ENCODE measurements around the gene PLEKHM2.
"Not testable (repeated sequence)": the region's sequence is repeated elsewhere in the genome, so short reads cannot be mapped to it uniquely, and the experiment has no call there.

Gene PLEKHM2, protein sequence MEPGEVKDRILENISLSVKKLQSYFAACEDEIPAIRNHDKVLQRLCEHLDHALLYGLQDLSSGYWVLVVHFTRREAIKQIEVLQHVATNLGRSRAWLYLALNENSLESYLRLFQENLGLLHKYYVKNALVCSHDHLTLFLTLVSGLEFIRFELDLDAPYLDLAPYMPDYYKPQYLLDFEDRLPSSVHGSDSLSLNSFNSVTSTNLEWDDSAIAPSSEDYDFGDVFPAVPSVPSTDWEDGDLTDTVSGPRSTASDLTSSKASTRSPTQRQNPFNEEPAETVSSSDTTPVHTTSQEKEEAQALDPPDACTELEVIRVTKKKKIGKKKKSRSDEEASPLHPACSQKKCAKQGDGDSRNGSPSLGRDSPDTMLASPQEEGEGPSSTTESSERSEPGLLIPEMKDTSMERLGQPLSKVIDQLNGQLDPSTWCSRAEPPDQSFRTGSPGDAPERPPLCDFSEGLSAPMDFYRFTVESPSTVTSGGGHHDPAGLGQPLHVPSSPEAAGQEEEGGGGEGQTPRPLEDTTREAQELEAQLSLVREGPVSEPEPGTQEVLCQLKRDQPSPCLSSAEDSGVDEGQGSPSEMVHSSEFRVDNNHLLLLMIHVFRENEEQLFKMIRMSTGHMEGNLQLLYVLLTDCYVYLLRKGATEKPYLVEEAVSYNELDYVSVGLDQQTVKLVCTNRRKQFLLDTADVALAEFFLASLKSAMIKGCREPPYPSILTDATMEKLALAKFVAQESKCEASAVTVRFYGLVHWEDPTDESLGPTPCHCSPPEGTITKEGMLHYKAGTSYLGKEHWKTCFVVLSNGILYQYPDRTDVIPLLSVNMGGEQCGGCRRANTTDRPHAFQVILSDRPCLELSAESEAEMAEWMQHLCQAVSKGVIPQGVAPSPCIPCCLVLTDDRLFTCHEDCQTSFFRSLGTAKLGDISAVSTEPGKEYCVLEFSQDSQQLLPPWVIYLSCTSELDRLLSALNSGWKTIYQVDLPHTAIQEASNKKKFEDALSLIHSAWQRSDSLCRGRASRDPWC

DNA sequence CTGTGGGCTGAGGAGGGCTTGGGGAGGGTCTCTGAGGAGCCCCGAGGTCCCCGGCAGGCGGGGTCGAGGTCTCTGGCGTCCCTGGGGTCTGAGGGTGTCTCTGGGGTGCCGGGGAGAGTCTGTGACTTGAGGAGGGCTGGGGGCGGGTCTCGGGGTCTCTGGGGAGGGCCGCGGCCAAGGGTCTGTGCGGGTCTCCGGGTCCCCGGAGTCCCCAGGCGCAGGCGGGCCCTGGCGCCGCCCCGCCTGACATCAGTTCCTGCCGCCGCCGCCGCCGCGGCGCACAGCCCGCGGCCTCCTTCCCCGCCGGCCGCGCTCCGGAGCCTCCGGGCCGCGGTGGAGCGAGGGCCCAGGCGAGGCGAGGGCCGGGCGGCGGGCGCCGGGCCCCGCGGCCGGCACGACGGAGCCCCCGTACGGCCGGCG is at the start of gene PLEKHM2:
Gene PLEKHM2, plus strand, starts transcription at position 279 of the 420 bp plus-strand sequence. CDS start 239 bp downstream, outside the sequence.
- peak; percentile 9 for DNase-seq (ENCODE audit: low read depth)

- DNase-seq (ENCODE audit: low read depth): no peak
Measured at GRCh38 chr1:15636436-15636835, 47.7 kb upstream of the PLEKHM2 start.

DNA sequence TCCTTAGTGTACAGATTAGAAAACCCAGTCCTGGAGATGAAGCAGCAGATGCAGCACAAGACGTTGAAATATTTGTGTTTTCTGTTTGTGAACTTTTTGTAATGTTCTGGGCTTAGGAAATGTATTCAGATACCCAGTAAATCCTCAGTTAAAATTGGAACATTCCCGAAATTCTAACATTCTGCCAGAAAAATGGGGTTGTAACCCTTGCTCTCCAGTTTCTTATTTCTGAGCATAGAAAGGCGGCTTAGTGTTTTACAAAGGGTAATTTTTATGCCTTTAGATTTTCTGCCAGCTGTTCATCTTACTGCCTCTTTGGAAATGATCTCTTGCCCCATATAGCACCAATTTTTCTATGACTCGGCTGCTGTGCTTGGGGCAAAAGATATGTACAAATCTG is 46.3 kb upstream of the PLEKHM2 start:
- DNase-seq (ENCODE audit: low read depth): no peak

DNA sequence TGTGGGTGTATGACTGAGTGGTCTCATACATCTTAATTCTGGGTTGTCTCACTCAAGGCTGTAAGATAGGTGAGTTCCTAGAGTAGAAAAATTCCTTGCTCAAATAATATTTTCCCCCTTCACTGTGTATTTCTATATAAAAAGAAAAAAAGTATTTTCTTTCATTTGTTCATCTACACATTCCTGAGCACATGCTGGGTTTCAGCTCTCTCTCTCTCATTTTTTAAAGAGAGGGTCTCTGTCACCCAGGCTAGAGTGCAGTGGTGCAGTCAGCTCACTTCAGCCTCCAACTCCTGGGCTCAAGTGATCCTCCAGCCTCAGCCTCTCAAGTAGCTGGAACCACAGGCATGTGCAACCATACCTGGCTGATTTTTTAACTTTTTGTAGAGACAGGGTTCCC is 44.9 kb upstream of the PLEKHM2 start:
- DNase-seq (ENCODE audit: low read depth): no peak

- DNase-seq (ENCODE audit: low read depth): no peak
Measured at GRCh38 chr1:15639931-15640330, 44.2 kb upstream of the PLEKHM2 start.

DNA sequence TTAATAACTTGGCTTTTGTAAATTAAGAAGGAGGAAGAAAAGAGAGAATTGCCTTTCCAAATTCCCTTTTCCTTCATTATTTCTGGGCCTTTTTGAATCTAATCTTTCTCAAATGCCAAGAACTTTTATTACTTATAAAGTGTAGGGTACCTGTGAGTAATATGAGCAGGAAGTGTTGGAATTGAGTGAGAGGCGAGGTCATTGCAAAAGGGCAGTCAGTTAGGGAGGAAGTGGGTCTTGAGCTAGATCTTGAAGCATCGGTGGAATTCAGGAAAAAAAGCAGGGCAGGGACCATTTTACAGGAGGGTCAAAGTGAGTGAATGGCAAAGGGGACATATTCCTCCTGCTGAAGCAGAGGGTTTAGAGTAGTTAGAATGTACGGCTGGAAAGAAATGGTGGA is 43.5 kb upstream of the PLEKHM2 start:
- no peak for DNase-seq (ENCODE audit: low read depth)

DNA sequence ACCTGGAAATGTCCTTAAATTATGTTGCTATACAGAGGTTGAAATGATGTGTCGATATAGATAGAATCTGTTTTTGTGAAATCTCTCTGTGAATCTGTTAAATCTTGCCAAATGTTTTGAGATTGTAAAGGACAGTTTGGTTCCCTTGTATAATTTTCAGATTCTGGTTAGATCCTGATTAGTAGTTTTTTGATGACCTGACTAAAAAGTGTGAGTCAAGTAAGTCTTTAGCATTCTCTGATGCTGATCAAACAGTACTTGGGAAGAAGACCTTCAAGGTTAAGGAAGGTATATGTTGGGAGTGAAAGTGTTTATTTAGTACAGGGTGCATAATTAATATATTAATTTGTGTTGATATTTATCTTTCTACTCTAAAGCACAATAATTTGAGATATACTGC is 34.2 kb upstream of the PLEKHM2 start:
- DNase-seq (ENCODE audit: low read depth): no peak

- DNase-seq (ENCODE audit: low read depth): no peak
Measured at GRCh38 chr1:15650433-15650832, 33.7 kb upstream of the PLEKHM2 start.

- not testable (repeated sequence) for DNase-seq (ENCODE audit: low read depth)
Measured at GRCh38 chr1:15652130-15652529, 32.0 kb upstream of the PLEKHM2 start.

- no peak for DNase-seq (ENCODE audit: low read depth)
Measured at GRCh38 chr1:15654091-15654690, 29.9 kb upstream of the PLEKHM2 start.

DNA sequence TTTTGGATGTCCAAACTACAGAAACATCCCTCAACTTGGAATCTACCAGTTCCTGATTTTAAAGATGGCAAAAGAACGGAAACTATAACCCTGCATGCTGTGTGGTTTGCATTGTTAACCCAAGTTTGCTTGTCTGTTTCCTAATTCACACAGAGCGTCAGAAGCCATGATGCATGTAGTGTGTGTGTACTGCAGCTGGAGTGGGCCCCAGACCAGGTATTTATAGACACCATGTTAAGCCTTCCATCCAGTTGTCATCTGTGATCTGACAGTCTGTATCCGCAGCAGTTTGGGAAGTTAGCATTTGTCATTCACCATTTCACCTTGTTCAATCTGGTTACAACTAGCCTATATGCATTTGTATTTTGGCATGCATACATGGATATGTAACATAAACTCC is 27.7 kb upstream of the PLEKHM2 start:
- DNase-seq (ENCODE audit: low read depth): no peak

DNA sequence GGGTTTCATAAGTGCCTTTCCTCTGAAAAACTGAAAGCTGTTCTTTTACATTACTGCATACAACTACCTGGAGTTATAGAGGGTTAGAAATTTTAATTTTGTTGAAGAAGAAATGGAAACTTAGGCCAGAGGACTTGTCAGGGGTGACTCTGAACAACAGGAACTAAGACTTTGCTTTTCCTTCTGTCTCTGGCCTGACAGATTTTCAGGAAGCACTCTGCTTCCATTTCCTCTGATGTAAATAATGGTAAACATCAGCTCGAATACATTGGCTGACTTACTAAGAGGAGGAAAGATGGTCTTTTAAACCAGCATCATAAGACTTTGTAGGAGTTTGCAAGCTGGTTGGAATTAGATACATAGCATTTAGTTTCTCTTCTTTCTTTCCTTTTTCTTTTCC is 27.1 kb upstream of the PLEKHM2 start:
- no peak for DNase-seq (ENCODE audit: low read depth)

DNA sequence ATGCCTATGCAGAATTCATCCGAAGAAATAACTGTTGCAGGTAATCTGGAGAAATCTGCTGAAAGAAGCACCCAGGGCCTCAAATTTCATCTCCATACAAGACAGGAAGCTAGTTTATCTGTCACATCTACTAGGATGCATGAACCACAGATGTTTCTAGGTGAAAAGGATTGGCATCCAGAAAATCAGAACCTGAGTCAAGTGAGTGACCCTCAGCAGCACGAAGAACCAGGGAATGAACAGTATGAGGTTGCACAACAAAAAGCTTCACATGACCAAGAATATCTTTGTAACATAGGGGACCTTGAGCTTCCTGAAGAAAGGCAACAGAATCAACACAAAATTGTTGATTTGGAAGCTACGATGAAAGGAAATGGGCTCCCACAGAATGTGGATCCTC is 24.0 kb upstream of the PLEKHM2 start:
- DNase-seq (ENCODE audit: low read depth): no peak

DNA sequence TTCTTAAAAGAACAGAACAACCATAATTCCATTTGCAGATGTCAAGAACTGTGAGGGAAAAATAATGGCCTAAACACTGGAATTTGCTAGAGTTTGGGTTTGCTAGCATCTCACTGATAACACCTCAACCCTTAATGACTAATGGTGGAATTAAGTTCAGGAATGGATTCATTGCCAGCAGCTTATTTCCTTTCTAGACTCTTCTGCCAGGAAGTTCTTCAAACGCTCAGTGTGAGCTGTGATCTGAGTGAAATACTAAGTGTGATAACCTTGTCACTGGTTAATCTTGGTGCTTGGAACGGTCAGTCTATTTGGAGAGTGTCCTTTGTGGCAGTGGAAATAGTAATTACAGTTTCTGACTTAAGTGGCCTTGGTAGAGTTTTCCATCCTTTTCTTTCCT is 21.6 kb upstream of the PLEKHM2 start:
- DNase-seq (ENCODE audit: low read depth): no peak

DNA sequence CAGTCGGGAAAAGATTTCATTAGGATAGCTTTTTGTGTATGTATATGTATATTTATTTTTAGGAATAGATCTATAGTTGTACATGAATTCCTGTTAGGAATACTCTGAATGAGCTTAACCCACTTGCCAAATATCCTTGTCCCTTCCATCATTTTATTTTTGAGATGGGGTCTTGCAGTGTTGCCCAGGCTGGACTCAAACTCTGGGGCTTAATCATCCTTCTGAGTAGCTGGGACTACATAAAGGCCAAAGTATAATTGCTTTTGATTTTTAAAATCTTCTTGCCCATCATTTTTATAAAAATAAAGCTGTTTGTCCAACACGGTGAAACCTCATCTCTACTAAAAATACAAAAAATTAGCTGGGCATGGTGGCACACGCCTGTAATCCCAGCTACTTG is 20.2 kb upstream of the PLEKHM2 start:
- DNase-seq (ENCODE audit: low read depth): no peak

DNA sequence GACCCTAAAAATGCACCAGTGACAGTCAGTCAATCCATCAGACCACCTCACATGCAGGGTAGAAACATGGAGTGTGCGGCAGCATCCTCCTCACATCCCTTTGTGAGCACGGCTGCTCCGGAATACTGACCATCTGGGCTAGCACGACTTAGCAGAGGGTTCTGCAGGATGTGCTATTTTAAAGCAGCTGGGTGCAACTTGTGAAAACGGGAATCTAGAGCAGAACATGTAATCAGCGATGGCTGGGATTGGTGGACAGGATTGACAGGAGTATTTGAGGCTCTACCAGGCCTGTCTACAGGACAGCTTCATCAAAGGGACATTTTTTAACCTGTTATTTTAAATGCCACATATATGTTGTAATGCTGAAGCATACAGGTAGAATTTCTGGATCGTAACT is 16.8 kb upstream of the PLEKHM2 start:
- DNase-seq (ENCODE audit: low read depth): no peak

DNA sequence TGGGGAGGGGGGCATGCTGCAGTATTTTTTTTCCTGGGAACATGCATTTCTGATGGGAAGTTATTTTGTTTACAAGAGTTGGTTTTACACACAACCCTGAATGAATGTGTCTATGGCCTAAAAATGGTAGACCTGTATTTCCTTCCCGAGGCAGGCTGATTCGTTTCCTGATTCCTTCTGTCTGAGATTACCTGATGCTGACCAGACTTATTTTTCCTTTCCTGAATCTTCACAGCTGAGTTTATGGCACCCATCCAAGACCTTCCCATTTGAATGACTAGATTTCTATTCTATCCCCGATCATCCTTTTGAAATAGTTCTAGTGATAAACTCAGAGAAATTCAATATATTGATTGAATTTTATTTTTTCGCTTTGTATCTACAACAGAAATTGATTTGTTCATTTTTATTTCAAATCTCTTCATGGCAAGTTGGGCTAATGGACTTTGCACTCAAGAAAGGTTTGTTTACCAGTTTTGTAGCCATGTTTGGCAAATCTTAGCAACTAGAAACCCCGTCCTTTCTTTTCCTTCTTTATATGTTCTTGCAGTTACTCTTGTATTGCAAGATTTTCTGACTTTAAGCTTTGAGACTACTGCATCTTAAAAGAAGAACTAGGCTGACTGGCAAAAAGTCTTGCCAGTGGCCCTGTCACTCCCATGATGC is 15.9 kb upstream of the PLEKHM2 start:
- no peak for DNase-seq (ENCODE audit: low read depth)

GRCh38 chr1:15669074-15669473 is 15.0 kb upstream of the PLEKHM2 start:
- DNase-seq (ENCODE audit: low read depth): no peak

GRCh38 chr1:15669864-15670263 is 14.3 kb upstream of the PLEKHM2 start:
- DNase-seq (ENCODE audit: low read depth): no peak

- no peak for DNase-seq (ENCODE audit: low read depth)
Measured at GRCh38 chr1:15671430-15671829, 12.7 kb upstream of the PLEKHM2 start.

DNA sequence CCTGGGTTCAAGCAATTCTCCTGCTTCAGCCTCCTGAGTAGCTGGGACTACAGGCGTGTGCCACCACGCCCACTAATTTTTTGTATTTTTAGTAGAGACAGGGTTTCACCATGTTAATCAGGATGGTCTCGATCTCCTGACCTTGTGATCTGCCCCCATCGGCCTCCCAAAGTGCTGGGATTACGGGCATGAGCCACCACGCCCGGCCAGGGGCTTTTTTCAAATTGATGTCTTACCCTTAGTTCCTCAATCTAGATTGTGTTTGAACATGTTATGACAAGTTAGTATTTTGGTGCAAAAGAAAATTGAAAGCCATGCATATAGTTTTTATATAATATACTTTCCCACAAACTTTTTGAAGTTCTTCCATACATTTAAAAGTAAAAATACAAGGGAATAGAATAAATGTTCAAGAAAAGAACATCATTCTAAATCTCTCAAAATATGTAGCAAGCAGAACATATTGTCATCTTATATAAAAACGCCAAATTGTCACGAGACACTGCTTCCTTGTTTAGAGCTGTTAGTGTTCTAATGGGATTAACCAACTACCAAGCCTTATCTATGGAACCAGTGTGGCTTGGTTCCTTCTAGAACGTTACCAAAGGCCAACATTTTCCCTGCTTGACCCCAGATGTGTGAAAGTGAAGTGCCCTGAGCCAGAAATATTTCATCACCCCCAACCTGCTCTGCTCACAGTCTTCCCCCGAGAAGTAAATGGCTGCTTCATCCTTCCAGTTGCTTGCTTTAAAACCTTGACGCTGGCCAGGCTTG is 9.5 kb upstream of the PLEKHM2 start:
- DNase-seq (ENCODE audit: low read depth): no peak

Data from T-helper 22 cell (primary cell).